Lung (tissue), 12 donors: ENCODE data around the gene PNMA1. TPM values are rescaled to one million over a fixed set of nuclear protein-coding genes. Genes with fewer than 3 reads are reported as not detected.
A peak's percentile ranks its signal among the peaks of the same experiment; 100 is the strongest.

Experiments
- ATAC-seq: fragments of 200-7000 bp; cut with Tn5 transposase; one replicate; pipeline ENCODE4 v1.9.1; 2020; ENCODE audit warnings: moderate number of reproducible peaks; ENCODE audit not compliant: insufficient read depth, low FRiP score
- DNase-seq, 3 donors: peaks; one replicate each; pipeline ENCODE4 v3.0.0-alpha.2; 2013 to 2017
- H3K27ac ChIP-seq, 2 donors: one replicate each; pipeline ENCODE4 v1.5.1; 2013; ENCODE audit warnings: mild to moderate bottlenecking in 2 of 2, moderate library complexity in 2 of 2, control low read depth in 1 of 2, inconsistent platforms in 1 of 2, low read depth in 1 of 2, low read length in 1 of 2
- H3K27me3 ChIP-seq, 3 donors: one replicate each; pipeline ENCODE4 v1.5.1; 2013; ENCODE audit warnings: low read length in 2 of 3; ENCODE audit not compliant: control insufficient read depth in 3 of 3, insufficient read depth in 3 of 3
- H3K36me3 ChIP-seq, 4 donors: one replicate each; pipeline ENCODE4 v1.5.1; 2013; ENCODE audit warnings: low read length in 4 of 4, mild to moderate bottlenecking in 1 of 4, moderate library complexity in 1 of 4; ENCODE audit not compliant: control insufficient read depth in 4 of 4, insufficient read depth in 4 of 4
- H3K4me1 ChIP-seq, 5 donors: one replicate each; pipeline ENCODE4 v1.5.1; 2013; ENCODE audit warnings: low read length in 5 of 5, mild to moderate bottlenecking in 2 of 5, moderate library complexity in 1 of 5; ENCODE audit not compliant: control insufficient read depth in 5 of 5, insufficient read depth in 5 of 5
- H3K4me3 ChIP-seq: one replicate; pipeline ENCODE4 v1.5.1; 2013; ENCODE audit warnings: mild to moderate bottlenecking, control low read depth, moderate library complexity
- H3K9ac ChIP-seq, 2 donors: one replicate each; pipeline ENCODE4 v1.5.1; 2013; ENCODE audit warnings: low read length in 2 of 2, control low read depth in 1 of 2; ENCODE audit not compliant: insufficient read depth in 1 of 2
- H3K9me3 ChIP-seq, 4 donors: one replicate each; pipeline ENCODE4 v1.5.1; 2013; ENCODE audit warnings: low read length in 3 of 4, mild to moderate bottlenecking in 1 of 4, moderate library complexity in 1 of 4; ENCODE audit not compliant: control insufficient read depth in 4 of 4, insufficient read depth in 3 of 4
- CTCF ChIP-seq: IDR thresholded peaks from 2 replicates; pipeline ENCODE4 v1.5.1; 2012; ENCODE audit warnings: mild to moderate bottlenecking; ENCODE audit errors: control extremely low read depth, extremely low read depth
- WGBS, 2 donors: extraction: QIAGEN DNeasy Blood & Tissue Kit; methylation state at CpG; one replicate each; pipeline ENCODE4 v1.1.7; 2013; 5-methylcytosine and 5-hydroxymethylcytosine counted together
- polyA plus RNA-seq, 2 donors: library from polyadenylated mRNA; stranded (reverse); fragments of 200-250 nt; gene quantifications; one replicate each; pipeline ENCODE4 v1.2.1, GENCODE V29; 2013
- total RNA-seq, 2 donors: library from RNA; depleted of rRNA in 1 of 2; stranded (reverse); fragments of >200 nt in 1 of 2; gene quantifications; one replicate each; pipeline ENCODE4 v1.2.1, GENCODE V29; 2014 to 2021
- donor health status: control.
- donor health status: control.
- donor health status: Bipolar disorder and iron deficiency.
- donor health status: healthy.
- donor health status: DM: yes; HTN: yes; CAD: no.

The PNMA1 gene
- total and polyA plus RNA-seq, 4 donors: 11.0 to 34.1 (median 25.7) TPM

- Histone ChIP-seq H3K36me3 (peaks cover 1 to 11% (median 8%) of the 10 kb centered on the region in 4 donors), H3K27ac (no peak overlapping the region), H3K9ac (no peak overlapping the region), H3K4me1 (no peaks in the 10 kb centered on the region), H3K9me3 (no peaks in the 10 kb centered on the region), H3K27me3 (no peaks in the 10 kb centered on the region), H3K4me3 (no peak overlapping the region)
- no peak for ATAC-seq
- peak in 1 of 3 donors; percentile 3 for DNase-seq
- TF ChIP-seq CTCF: no peak
- 80 to 82% methylated on average over 9 of the region's 9 CpGs for WGBS, 2 donors
These were observed 28.9 kb downstream of the PNMA1 start for GRCh38 chr14:73685328-73685727.

- Histone ChIP-seq H3K4me3 (no peak overlapping the region), H3K27me3 (no peaks in the 10 kb centered on the region), H3K9ac (no peak overlapping the region), H3K27ac (no peak overlapping the region), H3K36me3 (peaks cover 1 to 12% (median 8%) of the 10 kb centered on the region in 4 donors), H3K4me1 (no peaks in the 10 kb centered on the region), H3K9me3 (no peaks in the 10 kb centered on the region)
- ATAC-seq (no peak), DNase-seq (no peak)
- no peak for TF ChIP-seq CTCF
- 95 to 97% methylated on average over 5 of the region's 5 CpGs for WGBS, 2 donors
These were observed 29.6 kb downstream of the PNMA1 start for GRCh38 chr14:73684627-73685026.

GRCh38 chr14:73680821-73681220 is 33.4 kb downstream of the PNMA1 start:
- peaks cover 0 to 4% (median 2%) of the 10 kb centered on the region in 4 donors for H3K36me3 ChIP-seq
- H3K9me3 ChIP-seq: no peaks in the 10 kb centered on the region
- H3K27ac ChIP-seq: no peak overlapping the region
- H3K4me1 ChIP-seq: no peaks in the 10 kb centered on the region
- DNase-seq (no peak), ATAC-seq (no peak)
- no peak for TF ChIP-seq CTCF
- no peak overlapping the region for H3K4me3 ChIP-seq
- H3K9ac ChIP-seq: no peak overlapping the region
- WGBS, 2 donors: 96 to 99% methylated on average over 5 of the region's 5 CpGs
- no peaks in the 10 kb centered on the region for H3K27me3 ChIP-seq

- DNase-seq (no peak), ATAC-seq (no peak)
- TF ChIP-seq CTCF: no peak
- H3K36me3 ChIP-seq: peaks cover 0 to 6% (median 0%) of the 10 kb centered on the region in 4 donors
- 97 to 100% methylated on average over 4 of the region's 4 CpGs for WGBS, 2 donors
- H3K4me1 ChIP-seq: no peaks in the 10 kb centered on the region
- H3K9ac ChIP-seq: no peak overlapping the region
- H3K4me3 ChIP-seq: no peak overlapping the region
- no peaks in the 10 kb centered on the region for H3K27me3 ChIP-seq
- no peak overlapping the region for H3K27ac ChIP-seq
- no peaks in the 10 kb centered on the region for H3K9me3 ChIP-seq
These were observed 35.5 kb downstream of the PNMA1 start for GRCh38 chr14:73678698-73679097.
